NCI-H1436 treated with DMSO at 0.1 percent for 48 hours (cell line): ENCODE results near the gene RAD23B.
"Not testable (repeated sequence)": the region's sequence is repeated elsewhere in the genome, so short reads cannot be mapped to it uniquely, and the experiment has no call there.

Experiments used
- DNase-seq: peaks from one replicate; lab custom pipeline; 2025; lab: John Stamatoyannopoulos, UW

Gene RAD23B

DNA sequence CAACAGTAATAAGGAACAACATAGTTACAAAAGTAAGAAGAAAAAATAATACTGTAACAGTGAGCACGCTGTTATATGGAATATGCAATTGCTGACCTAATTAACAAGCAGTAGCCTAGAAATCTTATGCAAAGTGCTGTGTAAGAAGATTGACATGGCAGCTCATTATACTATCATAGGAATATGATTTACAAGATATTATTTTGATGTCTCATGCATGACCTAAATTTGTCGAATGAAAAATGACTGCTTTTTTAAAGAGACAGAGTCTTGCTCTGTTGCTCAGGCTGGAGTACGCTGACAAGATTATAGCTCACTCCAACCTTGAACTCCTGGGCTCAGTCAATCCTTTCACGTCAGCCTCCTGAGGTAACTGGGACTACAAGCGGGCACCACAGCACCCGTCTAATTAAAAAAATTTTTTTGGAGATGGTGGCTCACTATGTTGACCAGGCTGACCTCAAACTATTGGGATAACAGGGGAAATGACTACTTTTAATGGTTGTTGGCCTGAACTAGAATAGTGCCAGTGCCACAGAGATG is 10.5 kb downstream of the RAD23B start:
- no peak for DNase-seq

DNA sequence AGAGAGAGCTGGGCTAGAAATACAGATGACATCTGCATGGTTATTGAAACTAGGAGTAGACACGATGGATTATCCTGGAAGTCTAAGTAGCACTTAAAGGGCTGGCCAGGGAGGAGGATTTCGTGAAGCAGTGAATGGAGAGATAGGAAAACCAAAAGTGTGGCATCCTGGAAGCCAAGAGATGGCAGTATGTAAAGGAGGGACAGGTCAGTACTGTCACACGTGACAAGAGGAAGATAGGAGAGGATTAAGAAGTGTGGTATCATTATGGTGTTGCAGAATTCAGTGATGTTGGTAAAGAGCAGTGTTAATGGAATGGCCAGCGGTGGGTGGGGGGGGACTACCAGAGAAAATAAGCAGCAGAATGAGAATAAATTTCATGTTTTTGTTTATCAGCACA is 11.7 kb downstream of the RAD23B start:
- no peak for DNase-seq

DNA sequence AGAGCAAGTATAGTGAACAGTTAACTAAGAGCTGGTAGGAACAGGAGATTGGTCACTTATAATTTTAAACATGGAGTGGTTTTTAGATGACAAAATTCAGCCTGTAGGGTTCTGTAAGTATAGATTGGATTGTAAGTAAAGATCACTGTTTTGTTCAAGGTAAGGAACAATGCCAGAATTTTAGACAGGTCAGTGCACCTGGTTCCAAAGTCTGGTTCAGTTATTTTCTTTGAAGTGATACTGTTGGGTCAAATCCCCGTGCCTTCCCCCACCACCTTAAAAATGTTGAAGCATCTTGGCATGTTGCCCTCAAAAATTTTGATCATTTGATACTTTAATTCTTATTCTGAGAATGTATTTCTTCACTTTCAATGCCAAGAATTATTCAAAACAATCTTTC is 12.9 kb downstream of the RAD23B start:
- no peak for DNase-seq

DNA sequence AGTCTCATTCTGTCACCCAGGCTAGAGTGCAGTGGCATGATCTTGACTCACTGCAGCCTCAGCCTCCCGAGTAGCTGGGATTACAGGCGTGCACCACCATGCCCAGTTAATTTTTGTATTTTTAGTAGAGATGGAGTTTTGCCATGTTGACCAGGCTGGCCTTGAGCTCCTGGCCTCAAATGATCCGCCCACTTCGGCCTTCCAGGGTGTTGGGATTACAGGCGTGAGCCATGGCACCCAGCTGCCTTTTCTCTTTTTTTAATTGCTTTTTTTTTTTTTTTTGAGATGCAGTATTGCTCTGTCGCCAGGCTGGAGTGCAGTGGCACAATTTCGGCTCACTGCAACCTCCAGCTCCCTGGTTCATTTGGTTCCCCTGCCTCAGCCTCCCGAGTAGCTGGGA is 13.5 kb downstream of the RAD23B start:
- DNase-seq, result not testable (repeated sequence)

DNA sequence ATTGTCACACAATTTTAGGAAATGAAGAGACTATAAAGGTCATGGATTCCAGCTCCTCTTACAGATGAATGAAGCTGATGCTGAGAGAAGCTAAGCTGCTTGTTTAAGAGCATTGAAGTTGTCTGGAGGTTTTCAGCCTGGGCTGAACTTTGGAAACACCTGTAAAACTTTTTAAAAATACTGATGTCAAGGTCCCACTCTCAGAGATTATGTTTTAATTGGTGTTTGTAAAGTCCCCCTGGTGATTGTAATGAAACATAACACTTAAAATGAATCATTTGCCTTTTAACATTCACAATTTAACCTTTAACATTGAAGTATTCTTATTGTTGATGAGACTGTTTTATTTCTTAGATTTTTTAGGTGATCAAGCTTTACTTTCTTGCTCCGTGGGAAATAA is 16.4 kb downstream of the RAD23B start:
- no peak for DNase-seq

DNA sequence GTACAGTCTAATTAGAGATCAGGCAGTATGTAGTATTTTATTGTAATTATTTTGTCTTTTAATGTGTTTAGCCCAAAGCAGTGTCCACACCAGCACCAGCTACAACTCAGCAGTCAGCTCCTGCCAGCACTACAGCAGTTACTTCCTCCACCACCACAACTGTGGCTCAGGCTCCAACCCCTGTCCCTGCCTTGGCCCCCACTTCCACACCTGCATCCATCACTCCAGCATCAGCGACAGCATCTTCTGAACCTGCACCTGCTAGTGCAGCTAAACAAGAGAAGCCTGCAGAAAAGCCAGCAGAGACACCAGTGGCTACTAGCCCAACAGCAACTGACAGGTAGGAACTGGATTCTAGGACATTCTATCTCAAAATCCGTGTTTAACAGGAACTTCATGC is 23.2 kb downstream of the RAD23B start:
- no peak for DNase-seq

DNA sequence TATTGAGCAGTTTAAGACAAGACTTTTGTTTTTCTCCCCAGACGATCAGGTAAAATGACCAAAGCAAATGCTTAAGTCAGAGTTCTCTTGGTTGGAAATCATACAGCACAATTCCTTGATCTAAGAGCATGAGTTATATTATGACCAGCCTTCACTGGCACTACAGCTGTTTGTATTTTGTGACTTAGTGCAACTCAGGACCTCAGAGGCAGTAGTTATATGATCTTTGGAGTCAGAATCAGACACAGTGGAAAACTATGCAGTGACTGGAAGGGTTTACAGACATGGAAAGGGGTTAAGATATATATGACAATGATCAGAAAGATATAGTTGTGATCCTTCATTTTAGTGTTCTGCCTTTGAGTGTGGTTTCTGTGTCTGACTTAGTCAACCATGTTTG is 24.3 kb downstream of the RAD23B start:
- DNase-seq, result no peak

DNA sequence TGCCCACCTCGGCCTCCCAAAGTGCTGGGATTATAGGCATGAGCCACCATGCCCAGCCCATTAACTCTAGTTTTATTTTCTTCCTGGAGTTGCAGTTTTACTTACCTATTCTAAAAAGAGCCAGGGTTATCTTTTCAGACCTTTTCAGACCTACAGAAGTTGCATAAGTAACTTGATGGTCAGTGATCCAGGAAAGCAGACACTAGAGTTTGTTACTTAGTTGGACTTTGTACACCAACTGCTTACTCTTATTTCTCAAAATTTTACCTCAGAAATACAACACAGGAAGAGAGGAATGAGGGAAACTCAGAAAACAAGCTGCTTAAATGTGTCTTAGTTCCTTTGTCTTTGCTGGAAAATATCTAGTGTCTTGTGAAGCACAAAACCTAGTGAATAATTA is 25.4 kb downstream of the RAD23B start:
- DNase-seq, result no peak

DNA sequence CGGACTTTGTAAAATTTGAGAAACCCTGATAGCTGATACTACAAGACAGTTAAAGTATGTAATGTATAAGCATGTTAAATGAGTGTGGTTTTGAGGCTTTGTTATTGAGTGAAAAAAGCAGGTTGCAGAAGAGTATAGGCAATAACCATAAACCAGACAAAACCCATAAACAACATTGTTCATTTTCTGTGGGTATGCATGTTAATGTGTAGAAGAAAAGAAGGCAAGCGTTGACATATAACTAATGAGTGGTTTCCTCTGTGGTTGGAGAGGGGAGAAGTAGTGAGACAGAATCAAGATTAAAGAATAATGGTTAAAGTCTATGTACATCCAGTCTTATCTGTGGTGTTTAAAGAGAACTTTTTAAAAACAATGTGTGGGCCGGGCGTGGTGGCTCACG is 26.2 kb downstream of the RAD23B start:
- no peak for DNase-seq

DNA sequence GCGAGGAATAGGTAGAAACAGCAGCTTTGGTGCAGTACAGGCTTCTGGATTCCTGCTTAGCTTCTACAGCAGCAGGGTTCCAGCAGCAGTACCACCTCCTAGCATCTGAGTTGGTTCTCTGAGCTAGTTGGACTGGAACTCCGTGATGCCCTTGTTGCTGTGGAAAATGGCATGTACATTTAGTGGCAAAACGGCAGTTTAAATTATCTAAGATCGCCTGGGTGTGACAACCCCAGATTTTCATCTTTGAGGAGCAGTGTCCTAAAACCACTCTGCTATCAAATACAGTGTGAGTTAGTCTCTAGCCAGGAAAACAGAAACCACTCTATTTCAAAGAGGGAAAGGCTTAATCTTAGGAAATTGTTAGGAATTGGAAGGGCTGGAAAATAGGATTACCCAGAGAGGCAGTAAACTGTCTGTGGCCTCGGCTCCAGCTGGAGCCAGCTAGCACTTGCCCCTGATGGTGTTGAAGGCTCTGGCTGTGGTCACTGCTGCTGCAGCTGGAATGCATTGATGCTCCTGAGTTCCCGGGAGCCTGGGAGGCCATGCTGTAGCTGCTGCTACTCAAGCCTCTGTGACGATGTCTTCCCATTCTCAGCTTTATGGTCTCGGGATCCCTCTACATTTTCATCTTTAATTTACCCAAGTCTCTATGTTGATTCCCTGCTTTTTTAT is 29.4 kb downstream of the RAD23B start:
- no peak for DNase-seq

DNA sequence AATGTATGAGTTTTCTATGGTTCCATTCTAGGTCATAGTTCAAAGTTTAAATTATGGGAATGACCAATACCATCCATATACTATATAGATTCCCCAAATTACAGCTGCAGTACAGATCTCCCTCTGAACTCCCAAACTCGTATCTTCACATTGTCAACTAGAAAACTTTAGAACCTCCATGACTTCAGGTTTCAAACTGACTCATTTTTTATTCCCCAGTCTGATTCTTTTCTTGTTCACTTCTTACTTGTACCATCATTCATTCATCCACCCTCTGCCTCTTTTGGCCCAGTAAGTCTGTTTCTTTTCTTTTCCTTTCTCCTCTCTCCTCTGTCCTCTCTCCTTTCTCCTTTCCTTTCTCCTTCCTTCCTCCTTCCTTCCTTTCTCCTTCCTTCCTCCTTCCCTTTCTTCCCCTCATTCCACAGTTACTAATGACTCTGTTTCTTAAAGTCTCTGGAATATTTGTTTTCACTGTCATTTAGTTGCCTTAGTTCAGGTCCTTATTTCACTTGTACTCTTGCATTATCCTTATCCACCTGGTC is 30.5 kb downstream of the RAD23B start:
- DNase-seq, result no peak

DNA sequence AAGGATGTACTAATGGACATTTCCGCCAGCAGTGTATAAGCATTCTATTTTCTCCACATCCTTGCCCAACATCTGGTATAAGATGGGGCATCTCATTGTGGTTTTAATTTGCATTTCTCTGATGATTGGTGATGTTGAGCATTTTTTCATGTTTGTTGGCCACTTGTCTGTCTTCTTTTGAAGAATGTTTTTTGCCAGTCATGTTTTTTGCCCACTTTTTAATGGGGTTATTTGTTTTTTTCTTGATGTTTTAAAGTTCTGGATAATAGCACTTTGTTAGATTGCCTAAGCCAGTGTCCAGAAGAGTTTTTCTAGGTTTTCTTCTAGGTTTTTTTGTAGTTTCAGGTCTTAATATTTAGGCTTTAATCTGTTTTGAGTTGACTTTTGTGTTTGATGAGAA is 31.7 kb downstream of the RAD23B start:
- DNase-seq, result no peak

DNA sequence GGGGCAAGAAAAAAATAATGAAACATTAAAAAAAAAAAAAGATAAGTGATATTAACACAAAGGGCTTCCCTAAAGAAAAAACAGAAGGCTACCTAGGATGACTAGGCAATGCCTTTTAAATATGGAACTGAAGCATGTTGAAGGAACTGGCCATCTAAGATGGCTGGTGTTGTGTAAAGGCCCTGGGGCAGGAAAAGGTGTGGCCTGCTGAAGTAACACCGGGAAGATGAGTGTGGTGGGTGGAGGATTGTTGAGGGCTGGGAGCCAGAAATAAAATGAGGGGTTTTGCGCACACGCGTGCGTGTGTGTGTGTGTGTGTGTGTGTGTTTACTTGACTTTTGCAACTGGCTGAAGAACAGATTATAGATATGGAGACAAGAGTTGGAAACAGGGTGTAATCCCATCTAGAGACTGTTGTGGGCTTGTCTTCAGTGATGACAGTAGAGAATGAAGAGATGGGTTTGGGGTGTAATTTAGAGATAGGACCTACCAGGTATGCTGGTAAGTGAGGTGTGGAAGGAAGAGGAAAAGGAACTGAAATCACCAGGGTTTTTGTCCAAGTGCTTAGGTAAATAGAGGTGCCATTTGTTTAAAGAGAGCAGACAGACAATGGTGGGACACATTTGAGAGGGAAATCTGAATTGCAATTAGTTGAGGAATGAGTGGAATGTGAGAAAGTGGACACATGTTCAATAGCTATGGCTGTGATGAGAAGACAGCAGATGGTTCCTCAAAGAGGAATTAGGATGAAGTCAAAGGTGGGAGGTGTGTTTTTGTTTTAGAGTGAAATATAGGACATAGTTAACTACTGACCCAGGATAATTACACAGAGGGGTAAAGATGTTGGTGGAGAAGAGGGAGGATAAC is 33.9 kb downstream of the RAD23B start:
- no peak for DNase-seq

DNA sequence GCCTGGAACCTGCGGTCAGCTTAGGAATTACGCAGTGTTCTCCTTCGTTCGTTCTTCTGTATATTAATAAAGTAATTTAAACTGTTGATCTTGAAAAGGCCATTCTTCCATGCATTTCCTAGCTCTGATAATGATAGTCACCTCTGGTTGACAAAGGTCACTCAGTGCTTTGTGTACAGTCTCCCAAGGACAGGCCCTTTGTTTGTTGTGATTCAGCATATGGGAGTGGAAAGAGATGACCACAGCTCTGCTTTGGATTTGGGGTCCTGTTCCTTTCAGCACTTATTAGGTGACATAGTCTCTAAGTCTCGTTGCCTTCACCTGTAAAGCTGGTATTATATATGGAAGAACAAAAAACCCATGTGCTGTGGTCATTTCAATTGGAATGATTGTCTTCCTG is 39.6 kb downstream of the RAD23B start:
- DNase-seq, result no peak

DNA sequence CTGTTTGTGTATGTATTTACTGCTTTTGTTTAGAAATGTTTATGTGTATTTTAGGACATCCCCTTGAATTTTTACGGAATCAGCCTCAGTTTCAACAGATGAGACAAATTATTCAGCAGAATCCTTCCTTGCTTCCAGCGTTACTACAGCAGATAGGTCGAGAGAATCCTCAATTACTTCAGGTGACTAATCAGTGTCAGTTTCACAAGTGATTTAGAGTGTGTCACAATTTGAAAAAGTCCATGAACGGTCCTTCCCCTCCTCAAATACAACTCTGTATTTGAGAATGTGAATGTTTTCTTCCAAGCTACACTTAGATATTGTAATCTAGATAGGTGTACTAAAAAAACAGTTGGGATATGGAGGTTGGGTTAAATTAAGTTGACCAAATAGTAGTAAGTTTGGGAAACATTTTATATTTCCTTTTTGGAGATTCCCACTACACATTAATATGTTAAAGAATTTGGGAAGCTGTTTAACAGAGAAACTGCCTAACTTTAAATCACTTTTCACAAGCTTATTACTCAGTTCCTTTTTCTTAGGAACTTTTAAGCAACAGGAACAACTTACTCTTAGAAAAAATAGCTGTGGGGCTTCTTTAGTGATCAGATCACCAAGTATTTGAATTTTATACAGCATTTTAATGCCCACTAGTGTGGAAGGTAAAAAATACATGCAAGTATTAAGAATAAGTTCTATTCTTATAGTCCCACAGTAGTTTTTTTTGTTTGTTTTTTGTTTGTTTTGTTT is 40.9 kb downstream of the RAD23B start:
- DNase-seq, result no peak

DNA sequence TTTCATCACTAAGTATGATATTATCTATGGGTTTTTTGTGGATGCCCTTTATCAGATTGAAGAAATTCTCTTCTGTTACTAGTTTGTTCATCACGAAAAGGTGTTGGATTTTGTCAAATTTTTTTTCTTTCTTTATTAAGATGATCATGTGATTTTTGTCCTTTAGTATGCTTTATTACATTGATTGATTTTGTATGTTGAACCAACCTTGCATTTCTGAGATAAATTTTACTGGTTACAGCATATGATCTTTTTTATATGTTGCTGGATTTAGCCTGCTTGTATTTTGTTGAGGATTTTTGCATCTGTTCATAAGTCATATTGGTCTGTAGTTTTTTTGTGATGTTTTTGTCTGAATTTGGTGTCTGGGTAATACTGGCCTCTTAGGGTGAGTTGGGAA is 42.8 kb downstream of the RAD23B start:
- no peak for DNase-seq

DNA sequence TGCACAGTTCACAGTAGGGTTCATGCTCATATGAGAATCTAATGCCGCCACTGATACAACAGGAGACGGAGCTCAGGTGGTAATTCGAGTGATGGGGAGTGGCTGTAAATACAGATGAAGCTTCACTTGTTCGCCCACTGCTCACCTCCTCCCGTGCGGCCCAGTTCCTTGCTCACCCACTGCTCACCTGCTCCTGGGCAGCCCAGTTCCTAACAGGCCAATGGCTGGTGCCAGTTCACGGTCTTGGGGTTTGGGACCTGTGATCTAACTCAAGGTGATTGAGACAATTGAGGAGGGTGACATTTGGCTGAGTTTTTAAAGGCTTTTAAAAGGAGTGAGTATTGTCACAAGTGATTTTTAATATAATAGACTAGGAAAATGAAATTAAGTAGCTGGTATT is 45.4 kb downstream of the RAD23B start:
- DNase-seq, result no peak

DNA sequence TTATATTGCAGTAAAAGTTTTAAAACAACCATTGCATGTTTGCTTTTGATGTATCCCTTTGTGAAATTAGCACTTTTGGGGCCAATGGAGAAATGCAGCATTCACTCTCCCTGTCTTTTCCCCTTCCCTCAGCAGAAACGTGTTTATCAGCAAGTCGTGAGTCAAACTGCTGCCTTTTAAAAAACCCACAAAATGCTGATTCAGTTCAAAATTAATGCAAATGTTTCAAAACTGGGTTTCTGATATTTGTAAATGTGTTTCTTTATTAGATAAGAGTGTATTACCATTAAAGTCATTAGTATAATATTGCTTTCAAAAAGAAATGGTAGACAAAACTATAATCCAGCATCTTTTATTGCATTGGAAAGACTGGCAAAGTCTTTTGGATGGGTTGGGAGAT is 47.3 kb downstream of the RAD23B start:
- no peak for DNase-seq

DNA sequence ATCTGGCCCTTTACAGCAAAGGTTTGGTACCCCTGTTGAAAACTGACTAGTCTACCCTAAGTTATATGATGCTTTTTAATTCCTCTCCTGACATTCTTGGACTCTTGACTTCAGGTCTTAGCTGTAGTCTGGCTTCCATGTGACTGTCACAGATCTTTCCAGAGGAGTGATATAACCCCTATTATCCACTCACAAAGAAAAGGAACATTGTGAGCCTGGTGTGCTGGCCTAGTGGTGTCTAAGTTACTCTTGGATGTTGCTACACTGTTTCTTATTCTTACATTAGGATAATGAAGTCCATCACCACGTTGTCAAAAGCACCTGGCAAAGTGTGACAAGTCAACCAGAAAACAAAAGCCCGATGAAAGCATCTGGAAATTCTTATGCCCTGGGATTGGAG is 49.8 kb downstream of the RAD23B start:
- no peak for DNase-seq

DNA sequence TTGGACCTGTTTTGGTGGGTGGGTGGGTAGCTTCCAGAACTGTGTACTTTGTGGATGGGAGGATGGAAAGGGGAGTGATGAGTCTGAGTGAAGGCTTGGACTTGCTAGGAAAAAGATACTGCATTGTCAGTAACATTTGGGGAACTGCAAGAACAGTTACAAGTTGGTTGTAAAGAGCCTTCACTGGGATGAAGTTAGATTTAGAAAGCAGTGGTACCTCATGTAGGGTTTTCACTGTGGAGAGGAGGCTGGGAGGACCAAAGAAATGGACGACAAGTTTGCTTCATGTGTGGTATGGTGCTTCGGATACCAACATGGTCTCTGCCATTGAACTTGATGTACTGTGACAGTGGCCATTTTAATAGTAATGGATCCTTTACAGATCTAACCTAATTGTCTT is 50.3 kb downstream of the RAD23B start:
- DNase-seq, result no peak

DNA sequence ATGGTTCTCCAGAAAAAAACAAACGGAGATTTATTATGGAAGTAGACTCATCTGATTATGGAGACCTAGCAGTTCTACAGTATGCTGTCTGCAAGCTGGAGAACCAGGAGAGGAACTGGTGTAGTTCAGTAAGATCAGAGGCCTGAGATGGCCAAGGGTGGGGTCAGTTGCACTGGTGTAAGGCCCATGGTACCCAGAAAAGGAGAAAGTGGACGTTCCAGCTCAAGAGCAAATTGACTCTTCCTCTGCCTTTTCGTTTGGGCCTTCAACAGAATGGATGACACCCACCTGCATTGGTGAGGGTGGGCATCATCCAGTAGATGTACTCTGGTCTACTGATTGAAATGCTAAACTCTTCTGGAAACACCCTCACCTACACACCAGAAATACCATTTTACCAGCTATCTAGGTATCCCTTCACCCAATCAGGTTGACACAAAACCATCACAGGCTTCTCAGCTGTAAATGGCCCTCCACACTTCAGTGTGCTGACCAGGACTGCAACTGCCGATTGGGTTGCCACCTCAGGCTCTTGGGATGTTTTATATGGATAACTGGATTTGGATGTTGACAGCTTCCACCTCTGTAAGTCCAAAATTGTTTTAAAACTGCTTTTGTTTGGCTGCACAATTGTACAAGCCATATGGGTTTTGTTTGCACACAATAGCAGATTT is 51.2 kb downstream of the RAD23B start:
- DNase-seq, result no peak

DNA sequence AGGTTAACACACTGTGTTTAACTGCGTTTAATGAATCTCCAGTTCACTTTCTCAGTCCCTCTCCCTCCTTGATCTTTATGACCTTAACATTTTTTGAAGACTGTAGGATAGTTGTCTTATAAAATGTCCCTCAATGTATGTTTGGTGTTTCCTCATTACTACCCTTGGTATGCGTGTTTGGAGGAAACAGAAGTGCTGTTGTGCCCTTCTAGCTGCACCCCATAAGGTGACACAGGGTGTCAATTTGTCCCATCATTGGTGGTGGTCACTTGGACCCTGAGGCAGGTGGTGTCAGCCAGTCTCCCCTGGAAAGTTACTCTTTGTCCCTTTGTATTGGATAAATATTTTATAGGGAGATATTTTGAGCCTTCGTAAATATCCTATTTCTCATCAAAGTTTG is 52.3 kb downstream of the RAD23B start:
- no peak for DNase-seq
